ENCODE measurements around the gene ALK.

DNA sequence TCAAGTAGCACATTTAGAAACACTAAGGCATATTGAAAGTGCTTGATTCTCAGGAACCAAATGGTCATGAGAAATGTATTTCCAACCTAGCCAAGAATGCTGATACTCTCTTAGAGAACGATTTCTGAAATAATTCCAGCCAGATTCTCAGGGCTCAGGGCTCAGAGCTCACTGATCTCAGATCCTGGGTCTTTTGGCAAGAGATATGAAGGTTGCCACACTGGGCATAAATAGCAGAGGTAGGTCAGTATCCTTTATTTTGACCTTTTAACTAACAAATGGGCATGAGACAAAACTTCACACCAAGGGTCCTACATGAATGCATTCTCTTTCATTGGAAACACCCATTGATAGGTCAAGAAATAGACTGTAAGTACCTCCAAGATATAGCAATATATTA, 364.1 kb downstream of the ALK start:
- TF ChIP-seq, protein P1, sequence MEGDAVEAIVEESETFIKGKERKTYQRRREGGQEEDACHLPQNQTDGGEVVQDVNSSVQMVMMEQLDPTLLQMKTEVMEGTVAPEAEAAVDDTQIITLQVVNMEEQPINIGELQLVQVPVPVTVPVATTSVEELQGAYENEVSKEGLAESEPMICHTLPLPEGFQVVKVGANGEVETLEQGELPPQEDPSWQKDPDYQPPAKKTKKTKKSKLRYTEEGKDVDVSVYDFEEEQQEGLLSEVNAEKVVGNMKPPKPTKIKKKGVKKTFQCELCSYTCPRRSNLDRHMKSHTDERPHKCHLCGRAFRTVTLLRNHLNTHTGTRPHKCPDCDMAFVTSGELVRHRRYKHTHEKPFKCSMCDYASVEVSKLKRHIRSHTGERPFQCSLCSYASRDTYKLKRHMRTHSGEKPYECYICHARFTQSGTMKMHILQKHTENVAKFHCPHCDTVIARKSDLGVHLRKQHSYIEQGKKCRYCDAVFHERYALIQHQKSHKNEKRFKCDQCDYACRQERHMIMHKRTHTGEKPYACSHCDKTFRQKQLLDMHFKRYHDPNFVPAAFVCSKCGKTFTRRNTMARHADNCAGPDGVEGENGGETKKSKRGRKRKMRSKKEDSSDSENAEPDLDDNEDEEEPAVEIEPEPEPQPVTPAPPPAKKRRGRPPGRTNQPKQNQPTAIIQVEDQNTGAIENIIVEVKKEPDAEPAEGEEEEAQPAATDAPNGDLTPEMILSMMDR (IDR thresholded peaks at IDR 0.05), result no peak
- TF ChIP-seq POLR2A (IDR thresholded peaks at IDR 0.05), result no peak
